K562 treated with DMSO at 1 percent for 48 hours (cell line): ENCODE data around the gene VASP. TPM values are rescaled to one million over a fixed set of nuclear protein-coding genes. Genes with fewer than 3 reads are reported as not detected.

Experiments
- total RNA-seq: library from RNA; unstranded; fragments of 300-600 nt; gene quantifications from 2 replicates; pipeline ENCODE4 v1.2.3, GENCODE V29; 2022; ENCODE audit warnings: low replicate concordance; ENCODE audit errors: extremely low read depth

Gene VASP
- total RNA-seq: not detected in 2 replicates

GRCh38 chr19:45506989-45507871, at the start of gene VASP:
VASP (plus strand) TSS chr19:45507479; CDS start chr19:45507772, 293 bp downstream.

GRCh38 chr19:45467456-45468158, 39.7 kb upstream of the VASP start, which contains the start of gene FOSB:
FOSB (plus strand) TSS chr19:45467996; CDS start chr19:45468587, 591 bp downstream.

GRCh38 chr19:45498411-45499195, 8.7 kb upstream of the VASP start, which contains the start of gene PPM1N:
PPM1N (plus strand) TSS chr19:45498443; CDS start chr19:45498473, 30 bp downstream.

Other genes starting within 250 kb of the VASP start
- gene CKM, start 184.6 kb upstream of the VASP start, total RNA-seq: not detected in 2 replicates
- not detected in 2 replicates for gene KLC3, start 166.7 kb upstream of the VASP start, total RNA-seq
- not detected in 2 replicates for gene ERCC2, start 136.9 kb upstream of the VASP start, total RNA-seq
- not detected in 2 replicates for gene PPP1R13L, start 102.4 kb upstream of the VASP start, total RNA-seq
- gene POLR1G, start 100.8 kb upstream of the VASP start, total RNA-seq: not detected in 2 replicates
- not detected in 2 replicates for gene ERCC1, start 83.6 kb upstream of the VASP start, total RNA-seq
- not detected in 2 replicates for gene FOSB, start 39.5 kb upstream of the VASP start, total RNA-seq
- gene RTN2, start 10.4 kb upstream of the VASP start, total RNA-seq: not detected in 2 replicates
- gene PPM1N, start 9.0 kb upstream of the VASP start, total RNA-seq: not detected in 2 replicates
- not detected in 2 replicates for gene OPA3, start 77.3 kb downstream of the VASP start, total RNA-seq
- gene GPR4, start 94.7 kb downstream of the VASP start, total RNA-seq: not detected in 2 replicates
- not detected in 2 replicates for gene EML2, start 131.9 kb downstream of the VASP start, total RNA-seq
- gene GIPR, start 160.7 kb downstream of the VASP start, total RNA-seq: not detected in 2 replicates
- not detected in 2 replicates for gene SNRPD2, start 184.5 kb downstream of the VASP start, total RNA-seq
- not detected in 2 replicates for gene QPCTL, start 185.2 kb downstream of the VASP start, total RNA-seq
- not detected in 2 replicates for gene FBXO46, start 223.4 kb downstream of the VASP start, total RNA-seq
- gene MEIOSIN, start 226.0 kb downstream of the VASP start, total RNA-seq: not detected in 2 replicates